GM19043 (cell line): ENCODE measurements around the gene SORL1.

Source experiments
- ATAC-seq: cut with Tn5 transposase; IDR thresholded peaks from one replicate; pipeline ENCODE4 v1.9.1; 2021; ENCODE audit warnings: low read depth; ENCODE audit not compliant: unreplicated experiment

The SORL1 gene

DNA sequence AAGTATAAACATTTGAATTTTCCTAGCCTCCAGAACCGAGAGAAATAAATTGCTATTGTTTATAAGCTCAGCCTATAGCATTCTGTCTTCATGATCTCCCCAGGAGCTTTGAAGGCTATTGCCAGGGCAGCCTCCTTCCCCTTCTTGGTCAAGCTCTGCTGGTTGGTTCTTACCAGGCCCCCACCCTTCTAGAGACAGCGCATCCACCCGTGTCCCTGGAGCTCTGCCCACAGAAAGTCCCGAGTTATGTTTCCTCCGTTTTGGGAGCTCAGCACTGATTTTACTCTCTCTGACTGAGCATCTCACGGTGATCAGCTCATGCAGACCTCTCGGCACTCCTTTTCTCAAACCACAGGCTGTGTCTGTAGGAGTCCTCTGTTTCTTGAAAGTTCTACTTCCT is 124.4 kb downstream of the SORL1 start:
- no peak for ATAC-seq

- no peak for ATAC-seq
Observed at GRCh38 chr11:121577106-121577848, 125.2 kb downstream of the SORL1 start.

DNA sequence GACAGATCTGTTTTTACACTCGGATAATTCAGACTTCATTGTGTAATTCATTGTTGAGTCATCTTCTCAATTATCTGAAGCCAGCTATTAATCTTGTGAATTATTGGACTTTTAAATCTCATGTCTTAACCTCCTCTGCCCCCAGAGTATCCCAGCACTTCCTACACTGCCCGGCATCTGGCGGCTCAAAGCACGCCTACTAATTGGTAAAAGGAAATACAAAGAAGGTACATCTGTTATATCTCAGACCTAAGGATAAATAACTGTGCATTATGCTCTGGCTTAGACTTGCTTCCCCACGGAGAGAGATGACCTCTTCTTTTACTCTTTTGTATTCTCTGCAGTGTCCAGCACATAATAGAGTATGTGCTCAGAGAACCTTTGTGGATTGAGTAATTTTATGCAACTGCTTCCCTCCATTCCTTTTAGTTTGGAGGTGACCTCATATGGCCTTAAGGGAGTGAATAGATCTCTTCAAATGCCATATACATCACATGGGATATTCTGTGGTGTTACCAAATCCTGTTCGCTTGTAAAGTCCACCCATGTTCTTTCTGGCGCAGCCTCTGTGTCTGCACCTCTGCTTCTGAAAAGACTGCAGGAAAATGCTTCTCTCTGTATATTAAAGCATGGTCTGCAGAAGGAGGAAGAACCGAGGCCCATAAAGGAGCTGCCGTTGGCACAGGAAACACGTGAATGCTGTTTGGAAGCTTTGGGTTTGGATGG is 126.3 kb downstream of the SORL1 start:
- ATAC-seq: no peak

DNA sequence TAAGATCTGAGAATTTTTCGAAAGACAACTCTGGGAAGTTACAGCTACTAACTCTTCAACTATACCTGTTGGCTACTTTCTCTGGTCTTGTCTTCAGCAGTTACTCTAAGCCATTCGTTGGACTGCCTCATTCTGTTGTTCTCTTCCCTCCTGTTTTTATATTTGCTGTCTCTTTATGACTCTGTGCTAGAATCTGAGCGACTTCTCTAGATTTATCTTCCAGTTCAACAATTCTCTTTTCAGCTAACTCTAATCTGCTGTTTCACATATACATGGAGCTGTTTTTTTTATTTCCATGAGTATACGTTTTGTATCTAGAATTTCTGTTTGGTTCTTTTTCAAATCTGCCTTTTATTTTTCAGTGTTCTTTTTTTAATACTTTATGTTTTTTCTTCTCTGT is 128.0 kb downstream of the SORL1 start:
- ATAC-seq: no peak

- ATAC-seq: no peak
Observed at GRCh38 chr11:121581607-121582006, 129.5 kb downstream of the SORL1 start.

GRCh38 chr11:121582296-121582695 is 130.2 kb downstream of the SORL1 start:
- ATAC-seq: no peak

GRCh38 chr11:121583825-121584224 is 131.7 kb downstream of the SORL1 start:
- no peak for ATAC-seq

DNA sequence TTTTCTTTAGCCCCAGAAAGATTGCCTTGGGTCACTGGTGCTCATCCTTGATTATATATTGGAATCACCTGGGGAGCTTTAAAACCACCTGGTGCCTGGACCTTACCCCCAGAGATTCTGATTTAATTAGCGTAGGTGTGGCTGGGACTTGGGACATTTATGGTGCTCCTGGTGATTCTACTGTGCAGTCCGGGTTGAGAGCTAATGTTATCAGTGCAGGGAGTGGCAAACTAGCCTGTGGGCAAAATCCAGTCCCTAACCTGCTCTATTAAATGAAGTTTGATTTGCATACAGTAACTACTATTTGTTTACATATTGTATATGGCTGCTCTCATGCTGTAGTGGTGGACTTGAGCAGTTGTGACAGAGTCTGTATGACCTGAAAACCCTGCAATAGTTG is 134.6 kb downstream of the SORL1 start:
- no peak for ATAC-seq

DNA sequence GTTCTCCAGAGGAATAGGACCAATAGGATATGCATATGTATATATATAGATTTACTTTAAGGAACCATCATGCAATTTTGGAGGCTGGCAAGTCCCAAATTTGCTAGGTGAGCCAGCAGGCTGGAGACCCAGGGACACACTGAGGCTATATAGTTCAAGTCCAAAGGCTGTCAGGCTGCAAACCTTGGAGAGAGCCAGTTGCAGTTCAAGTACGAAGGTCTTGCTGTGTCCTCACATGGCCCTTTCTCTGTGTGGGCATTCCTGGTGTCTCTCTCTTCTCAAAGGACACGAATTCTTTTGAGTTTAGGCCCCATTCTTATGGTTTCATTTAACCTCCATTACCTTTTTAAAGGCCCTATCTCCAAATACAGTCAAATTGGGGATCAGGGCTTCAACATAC is 135.1 kb downstream of the SORL1 start:
- no peak for ATAC-seq

GRCh38 chr11:121588747-121589146 is 136.6 kb downstream of the SORL1 start:
- ATAC-seq: no peak

GRCh38 chr11:121589946-121590537 is 137.9 kb downstream of the SORL1 start:
- peak; percentile 78 for ATAC-seq

- ATAC-seq: no peak
Observed at GRCh38 chr11:121590772-121591404, 138.8 kb downstream of the SORL1 start.

- no peak for ATAC-seq
Observed at GRCh38 chr11:121591405-121592033, 139.4 kb downstream of the SORL1 start.

GRCh38 chr11:121592708-121593107 is 140.6 kb downstream of the SORL1 start:
- peak; percentile 36 for ATAC-seq

DNA sequence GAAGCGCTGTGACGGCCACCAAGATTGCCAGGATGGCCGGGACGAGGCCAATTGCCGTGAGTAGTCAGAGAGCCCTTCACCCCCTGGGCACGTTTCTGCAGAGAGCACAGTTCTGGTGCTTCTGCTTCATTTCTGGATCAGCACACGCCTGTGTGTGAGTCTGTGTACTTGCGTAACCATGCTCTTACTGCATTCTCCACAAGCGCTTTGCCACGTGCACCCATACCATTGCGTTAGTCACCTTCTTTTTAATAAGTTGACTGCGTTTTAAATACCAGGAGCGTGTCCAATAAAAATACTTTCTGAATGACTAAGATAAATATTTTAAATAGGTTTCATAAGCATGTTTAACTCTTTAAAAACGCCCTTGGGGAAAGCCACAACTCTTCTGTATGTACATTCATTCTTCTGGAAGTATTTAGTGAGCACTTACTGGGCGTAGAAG is 143.6 kb downstream of the SORL1 start:
- ATAC-seq: no peak

DNA sequence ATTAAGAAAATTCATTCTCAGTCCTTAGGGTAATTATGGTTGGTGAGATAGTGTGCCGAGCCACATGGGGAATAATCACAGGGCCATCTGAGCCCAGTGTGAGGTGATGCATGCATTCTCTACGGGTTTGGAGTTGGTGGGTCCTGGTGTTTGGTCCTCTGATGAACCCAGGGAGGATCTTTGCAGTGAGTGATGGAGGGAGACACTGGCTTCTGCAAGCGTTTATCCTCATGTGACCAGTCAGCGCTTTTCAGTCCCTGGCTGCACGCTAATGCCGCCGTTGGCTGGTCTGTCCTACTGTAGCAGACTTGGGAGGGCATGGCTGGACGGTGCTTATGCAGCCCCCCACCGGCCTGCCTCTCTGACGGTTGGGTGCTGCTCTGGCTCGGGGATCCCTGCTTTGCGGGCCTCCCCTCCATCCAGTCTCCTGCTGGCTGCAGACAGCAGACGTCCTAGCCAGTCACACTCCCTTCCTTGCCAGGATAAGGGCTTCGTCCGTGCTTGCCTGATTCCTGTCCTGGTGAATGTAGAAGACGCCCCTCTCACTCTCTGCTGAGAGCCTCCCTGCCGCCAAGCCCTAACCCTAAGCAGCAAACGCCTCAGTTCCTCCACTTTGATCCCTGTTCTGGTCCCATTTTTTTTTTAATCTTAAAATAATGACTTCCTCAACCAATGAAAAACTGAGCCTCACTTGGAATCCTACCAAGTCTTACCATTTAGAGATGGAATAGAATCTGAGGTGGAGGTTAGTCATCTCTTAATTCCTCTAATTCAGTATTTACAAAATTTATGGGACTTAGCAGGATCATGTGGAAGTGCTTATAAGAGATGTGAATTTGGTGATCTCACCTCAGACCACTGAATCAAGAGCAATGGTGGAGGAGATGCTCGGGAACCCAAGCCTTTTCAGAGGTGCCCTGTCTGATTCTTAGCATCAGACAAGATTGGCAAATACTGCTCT is 144.4 kb downstream of the SORL1 start:
- ATAC-seq: no peak

DNA sequence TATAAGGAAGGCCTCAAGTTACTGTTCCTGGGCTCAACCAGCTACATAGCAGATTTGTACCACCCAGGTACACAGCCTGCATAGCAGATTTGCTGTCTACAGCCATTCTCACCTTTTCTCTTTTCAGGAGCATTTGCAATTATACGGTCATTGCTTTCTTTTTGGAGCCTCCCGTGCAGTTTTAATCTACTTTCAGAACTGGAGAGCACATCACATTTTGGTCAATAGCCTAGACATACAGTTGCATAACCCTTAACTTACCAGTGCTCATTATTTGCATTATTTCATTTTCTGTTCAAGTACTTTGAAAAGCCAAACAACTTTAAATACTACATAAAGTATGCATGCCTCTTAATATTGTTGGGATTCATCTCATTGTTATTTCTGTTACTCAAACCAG is 151.2 kb downstream of the SORL1 start:
- ATAC-seq: no peak

DNA sequence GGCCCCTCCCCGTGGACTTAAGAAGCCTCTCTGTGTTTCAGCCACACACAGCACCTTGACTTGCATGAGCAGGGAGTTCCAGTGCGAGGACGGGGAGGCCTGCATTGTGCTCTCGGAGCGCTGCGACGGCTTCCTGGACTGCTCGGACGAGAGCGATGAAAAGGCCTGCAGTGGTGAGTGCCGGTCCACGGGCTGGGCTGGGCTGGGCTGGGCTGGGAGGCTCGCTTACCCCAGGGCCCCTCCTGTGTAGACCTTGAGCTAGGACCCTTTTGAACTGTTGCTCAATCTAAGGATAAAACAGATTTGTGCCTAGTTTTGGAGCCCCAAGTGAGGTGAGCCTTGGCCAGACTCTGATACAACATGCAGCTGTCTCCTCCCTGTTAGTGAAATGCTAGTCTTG is 152.0 kb downstream of the SORL1 start:
- no peak for ATAC-seq

DNA sequence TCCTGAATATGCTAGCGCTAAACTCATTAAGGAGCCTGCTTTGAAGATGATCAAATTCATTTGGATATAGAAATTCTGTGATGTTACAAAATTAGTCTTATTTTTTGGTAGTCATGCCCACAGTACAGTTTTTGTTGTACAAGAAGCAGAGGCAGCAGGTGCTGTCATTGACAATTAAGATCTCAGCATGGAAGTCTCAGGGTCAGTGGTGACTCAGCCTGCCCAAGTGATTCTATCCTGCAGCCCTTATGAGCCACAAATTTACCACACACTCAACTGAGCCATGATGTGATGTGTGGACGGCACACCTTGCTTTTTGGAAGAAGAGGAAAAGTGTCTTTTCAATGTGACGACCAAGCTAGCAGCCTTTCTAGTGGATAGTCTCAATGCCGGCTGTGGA is 154.2 kb downstream of the SORL1 start:
- ATAC-seq: no peak

DNA sequence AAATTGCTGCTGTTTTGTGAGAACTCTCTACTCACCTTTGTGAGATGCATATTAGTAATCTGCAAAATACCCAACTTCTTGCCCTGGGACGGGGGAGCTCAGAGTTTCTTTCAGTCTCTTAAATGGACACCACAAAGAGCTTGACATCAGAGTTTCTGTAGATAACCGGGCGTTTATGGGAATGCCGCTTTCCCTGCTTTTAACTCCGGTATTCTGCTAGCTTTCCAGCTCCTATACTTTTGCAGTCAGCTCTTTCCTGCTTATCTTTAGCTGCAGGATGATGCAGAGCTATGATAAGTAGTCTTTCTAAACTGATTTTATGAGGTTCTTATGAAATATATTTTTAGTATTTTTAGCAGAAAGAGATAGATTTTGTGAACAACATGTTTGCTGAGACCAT is 155.2 kb downstream of the SORL1 start:
- ATAC-seq: no peak
